Central memory CD4-positive, alpha-beta T cell (primary cell): ENCODE results near the gene AAK1.
"Not testable (repeated sequence)": the region's sequence is repeated elsewhere in the genome, so short reads cannot be mapped to it uniquely, and the experiment has no call there.

Experiments used
- DNase-seq: peaks from one replicate; pipeline ENCODE4 v3.0.0; 2022

The AAK1 gene

GRCh38 chr2:69481421-69481820 lies 162.1 kb downstream of the AAK1 start:
- DNase-seq = no peak

DNA sequence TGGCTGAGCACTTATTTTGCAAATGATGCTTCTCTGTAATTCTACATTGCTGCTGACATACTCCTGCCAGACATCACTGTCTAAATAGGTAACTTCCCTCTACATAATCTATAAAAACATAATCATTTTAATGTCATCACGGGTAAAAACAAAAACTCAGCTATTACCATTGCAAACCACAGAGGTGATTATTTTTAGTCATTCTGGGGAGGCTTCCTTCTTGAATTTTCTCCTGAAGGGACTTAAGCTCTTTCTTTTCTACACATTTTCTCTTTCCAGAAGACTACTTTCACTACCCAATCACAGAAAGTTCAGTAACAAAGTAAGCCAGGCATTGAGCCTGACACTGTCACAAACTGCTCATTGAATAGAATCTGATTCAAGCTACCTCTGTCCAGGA lies 165.9 kb downstream of the AAK1 start:
- DNase-seq = no peak

GRCh38 chr2:69474688-69475087 lies 168.9 kb downstream of the AAK1 start:
- no peak for DNase-seq

DNA sequence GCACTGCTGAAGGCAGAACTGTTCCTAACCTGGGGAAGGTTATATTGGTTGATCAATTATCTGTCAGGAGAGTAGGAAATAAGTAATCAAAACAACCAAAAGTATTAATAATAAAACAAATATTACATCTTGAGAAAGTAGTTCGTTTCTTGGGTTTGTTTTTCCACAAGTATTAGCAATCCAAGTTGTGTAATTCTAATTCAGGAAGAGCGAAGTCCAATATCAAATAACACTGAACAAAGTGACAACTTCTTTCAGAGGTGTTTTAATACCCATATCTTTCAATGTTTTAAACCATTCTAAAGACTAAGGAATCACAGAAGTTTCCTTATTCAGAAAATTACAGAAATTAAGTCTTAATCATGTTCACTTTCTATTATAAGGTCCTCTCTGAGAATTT lies 171.7 kb downstream of the AAK1 start:
- DNase-seq = no peak

GRCh38 chr2:69470911-69471310 lies 172.6 kb downstream of the AAK1 start:
- no peak for DNase-seq

GRCh38 chr2:69469784-69470183 lies 173.8 kb downstream of the AAK1 start:
- DNase-seq = no peak

DNA sequence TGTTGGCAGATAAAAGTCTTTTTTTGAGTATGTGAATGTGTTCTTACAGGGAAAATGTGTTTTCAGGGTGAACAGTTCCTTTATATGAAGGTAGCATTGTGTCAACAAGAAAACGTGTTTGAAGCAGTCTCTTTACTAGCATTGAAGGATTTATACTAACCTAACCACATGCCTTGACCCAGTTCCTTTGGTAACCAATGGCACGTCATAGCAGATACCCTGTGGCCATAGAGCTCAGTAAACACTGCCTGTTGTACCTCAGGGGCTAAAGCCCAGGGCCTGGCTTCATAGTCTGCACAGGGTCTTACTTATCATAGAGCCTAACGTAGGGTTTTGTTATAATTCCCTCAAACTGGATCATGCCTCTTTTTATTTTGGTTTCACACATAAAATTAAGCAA lies 174.2 kb downstream of the AAK1 start:
- no peak for DNase-seq

DNA sequence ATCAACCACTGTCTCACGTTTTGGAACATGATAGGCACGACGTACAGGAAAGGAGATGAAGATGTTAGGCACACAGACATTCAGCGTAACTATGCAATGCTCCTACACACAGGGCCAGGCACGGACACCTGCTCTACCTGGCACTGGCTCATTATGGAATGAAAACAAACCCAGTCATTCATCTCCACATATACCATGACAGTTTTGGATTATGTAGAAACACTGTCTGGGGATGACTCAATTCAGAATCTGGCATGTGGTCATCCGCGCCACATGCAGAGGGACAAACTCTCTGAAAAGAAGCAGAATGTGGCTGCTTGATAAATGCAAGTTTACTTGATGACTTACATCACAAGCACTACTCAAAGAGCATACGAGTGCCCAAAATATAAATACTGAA lies 176.8 kb downstream of the AAK1 start:
- DNase-seq = no peak

DNA sequence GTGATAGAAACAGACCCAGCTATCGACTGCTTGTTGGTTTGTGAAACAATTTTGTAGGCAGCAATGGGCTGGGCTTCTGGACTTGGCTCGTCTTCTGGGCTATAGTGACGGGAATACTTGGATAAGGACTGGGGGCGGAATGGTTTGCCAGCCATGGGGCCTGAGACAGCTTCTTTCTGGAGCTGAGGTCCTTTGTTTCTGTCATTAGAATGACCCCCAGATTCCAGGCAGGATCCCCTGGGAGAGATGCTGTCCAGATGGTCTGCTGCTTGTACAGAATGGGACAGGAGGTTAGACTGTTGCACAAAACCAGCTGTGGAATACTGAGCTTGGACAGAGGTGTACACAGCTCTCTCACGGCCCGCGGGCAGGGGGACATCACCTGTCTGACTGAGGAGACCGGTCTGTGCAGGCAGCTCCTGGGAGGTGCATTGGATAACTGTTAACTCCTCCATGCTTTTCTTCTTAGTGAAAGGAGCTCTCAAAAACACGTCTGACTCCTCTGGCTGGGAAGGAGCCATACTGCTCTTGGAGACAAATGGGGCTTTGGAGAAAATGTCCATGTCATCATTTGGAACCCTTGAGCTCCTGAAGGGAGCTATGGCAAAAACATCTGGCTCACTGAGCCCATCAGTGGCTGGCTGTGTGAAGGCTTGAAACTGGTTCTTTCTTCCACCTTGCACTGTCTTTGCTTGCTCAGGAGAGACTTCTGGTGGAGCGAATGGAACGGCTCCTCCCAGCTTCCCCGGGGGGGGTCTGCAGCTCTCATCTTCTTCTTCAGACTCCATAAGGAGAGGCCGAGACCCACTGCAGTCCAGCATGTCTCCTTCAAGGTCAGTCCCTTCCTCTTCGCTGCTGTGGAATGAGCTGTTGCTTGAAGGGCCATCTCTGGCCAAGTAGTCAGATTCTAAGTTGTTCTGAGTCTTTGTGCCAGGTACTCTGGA lies 177.8 kb downstream of the AAK1 start:
- DNase-seq = no peak

- no peak for DNase-seq
Observed at GRCh38 chr2:69464575-69464974, 179.0 kb downstream of the AAK1 start.

DNA sequence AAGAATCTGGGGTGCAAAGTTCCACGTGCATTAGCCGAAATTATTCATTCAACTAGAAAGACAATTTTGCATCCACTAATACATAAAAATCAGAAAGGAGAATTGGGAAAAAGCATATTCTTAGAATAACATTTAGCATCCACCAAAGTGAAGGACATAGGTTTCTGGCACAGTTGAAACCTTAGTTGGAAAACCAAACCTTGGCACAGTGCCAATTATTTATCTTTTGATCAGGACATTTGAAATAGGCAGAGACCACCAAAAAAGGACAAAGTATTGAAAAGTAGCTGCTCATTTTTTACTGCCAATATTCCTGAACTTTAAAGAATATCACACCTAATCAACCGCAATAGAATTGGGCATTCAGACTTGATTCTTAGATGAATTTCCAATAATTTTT lies 180.8 kb downstream of the AAK1 start:
- no peak for DNase-seq

- no peak for DNase-seq
Observed at GRCh38 chr2:69461404-69461803, 182.1 kb downstream of the AAK1 start.

- DNase-seq = no peak
Observed at GRCh38 chr2:69459936-69460335, 183.6 kb downstream of the AAK1 start.

DNA sequence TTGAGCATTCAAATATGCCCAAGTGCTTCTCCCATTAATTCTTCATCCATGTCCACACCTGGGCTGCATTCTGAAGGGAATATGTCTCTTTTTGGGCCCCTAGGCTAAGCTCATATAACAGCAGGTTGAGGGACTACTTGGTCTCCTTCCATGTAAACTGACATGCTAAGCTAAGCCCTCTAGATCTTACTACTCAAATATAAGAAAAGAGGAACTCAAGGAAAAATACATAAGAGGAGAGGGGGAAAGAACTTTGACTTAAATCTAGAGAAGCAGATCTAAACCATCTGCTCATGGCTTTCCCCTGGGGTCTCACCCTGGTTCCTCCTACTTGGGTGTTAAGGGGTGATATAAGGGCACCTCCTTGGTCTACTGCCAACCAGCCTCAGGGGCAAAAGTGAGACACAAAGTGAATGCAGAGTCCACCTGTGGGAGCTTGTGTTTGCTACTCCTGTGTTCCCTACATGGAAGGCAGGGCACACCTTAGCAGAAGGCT lies 186.5 kb downstream of the AAK1 start:
- no peak for DNase-seq

DNA sequence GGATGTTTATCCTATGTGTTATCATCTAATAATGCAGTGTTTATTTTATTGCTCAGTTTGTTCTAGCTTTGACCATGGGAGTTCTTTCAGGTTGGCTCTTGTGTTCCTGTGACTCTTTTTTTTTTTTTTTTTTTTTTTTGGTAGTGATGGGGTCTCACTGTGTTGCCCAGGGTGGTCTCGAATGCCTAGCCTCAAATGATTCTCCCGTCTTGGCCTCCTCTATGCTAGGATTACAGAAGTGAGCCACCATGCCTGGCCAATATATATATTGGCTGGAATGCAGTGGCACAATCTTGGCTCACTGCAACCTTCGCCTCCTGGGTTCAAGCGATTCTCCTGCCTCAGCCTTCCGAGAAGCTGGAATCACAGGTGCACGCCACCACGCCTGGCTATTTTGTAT lies 187.4 kb downstream of the AAK1 start:
- DNase-seq = no peak

DNA sequence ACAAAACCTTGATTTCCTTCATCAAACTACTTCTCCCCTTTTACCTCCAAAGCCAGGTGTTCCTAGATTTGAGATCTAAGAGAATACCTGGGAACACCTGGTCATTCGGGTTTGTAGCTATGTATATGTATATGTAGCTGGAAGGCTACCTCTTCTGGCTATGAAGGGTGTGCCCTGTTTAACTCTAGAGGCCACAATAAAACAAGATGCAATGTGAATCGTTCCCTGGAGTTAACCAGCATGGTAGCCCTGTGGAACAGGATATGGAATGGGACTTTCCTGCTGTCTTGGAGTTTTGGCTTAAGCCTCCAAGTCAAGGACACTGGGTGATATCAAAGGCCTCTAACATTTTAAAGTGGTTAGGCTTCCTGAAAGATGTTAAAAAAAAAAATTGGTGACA lies 188.6 kb downstream of the AAK1 start:
- DNase-seq = no peak

- no peak for DNase-seq
Observed at GRCh38 chr2:69453475-69454129, 189.9 kb downstream of the AAK1 start.

DNA sequence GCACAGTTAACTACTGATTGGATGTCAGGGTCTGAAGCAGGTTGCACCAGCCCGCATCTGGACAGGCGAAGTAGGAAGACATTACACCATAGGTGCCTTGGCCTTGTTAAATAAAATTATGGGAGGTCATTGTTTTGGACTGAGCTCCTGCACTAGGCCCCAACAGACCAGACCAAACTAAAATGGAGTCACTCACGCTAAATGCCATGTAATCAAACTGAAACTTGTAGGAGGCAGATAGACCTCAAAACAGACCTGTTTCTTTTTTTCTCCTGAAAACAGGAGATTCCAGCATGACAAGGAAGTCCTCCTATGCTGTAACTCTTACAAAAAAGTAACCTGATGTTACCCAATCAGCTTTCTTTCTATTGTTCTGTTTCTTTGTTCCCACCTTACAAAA lies 190.9 kb downstream of the AAK1 start:
- no peak for DNase-seq

DNA sequence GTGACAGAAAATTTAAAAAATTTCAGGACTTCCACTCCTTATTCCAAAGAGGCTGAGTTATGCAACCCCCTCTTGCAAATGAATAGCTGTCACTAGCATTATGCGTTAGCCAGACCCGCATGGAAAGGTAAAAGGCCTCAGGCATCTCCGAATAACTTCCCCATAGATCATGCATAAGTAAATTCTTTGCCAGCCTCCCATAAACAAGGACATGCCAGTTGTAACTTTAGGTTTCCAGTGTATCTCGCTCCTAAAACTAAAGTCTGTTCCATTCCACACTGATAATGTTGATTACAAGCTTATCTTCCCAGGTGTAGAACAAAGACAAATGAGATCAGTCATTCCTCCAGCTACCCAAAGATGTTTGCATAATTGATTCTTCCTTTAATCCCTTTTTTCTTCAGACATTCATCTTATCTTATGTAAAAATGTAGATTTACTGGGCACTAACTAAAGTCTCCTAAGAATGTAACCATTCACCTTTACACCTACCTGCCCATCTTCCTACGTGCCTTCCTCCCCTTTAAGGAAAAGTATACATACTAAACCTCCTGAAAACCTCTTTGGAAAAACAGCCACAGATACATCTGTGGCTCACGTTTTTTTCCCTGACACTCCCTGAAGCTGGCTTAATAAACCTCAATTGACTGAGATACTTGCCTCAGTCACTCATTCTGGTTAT lies 192.7 kb downstream of the AAK1 start:
- DNase-seq = no peak

DNA sequence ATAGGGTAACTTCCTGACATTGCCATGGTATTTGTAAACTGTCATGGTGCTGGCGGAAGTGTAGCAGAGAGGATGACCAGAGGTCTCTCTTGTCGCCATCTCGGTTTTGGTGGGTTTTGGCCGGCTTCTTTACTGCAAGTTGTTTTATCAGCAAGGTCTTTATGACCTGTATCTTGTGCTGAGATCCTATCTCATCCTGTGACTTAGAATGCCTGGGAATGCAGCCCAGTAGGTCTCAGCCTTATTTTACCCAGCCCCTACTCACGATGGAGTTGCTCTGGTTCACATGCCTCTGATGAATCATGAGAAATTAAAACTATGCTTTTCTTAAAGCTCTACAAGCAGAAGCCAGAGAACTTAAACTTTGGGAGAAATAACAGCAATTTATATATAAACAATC lies 193.6 kb downstream of the AAK1 start:
- no peak for DNase-seq

DNA sequence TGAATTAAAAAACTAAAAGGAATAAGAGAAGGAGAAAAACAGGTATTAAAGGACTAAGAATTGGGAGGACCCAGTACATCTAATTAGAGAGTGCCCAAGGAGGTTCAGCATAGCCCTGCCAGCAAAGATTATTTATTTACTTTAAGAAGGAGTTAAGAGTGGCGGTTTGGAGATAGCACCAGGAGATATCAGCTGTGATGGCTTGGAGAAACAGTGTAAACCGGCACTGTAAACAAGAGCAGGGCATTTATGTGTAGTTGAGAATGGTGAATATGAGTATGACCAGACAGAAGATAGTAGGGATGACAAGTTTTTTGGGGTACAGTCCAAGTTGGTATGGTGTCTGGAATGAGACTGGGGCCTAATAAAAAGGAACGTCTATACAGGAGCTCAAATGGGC lies 199.9 kb downstream of the AAK1 start:
- DNase-seq = not testable (repeated sequence)

GRCh38 chr2:69439499-69439898 lies 204.0 kb downstream of the AAK1 start:
- DNase-seq = peak; percentile 19

DNA sequence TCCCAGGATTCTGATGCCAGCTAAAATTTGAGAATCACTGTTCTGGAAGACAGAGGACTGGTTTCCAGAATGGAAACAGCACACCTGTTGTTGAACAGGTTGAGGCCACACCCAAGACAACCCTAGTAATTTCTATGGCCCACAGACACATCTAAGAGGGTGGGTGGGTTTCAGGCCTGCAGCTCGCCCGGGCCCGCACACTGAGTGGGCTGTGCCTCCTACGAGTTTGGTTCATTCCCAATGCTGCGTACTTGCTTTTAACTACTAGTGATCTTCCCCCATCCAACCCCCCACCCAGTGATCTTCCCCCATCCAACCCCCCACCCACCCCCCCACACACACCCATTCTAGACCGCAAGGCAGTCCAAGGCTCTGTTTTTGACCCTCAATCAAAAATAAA lies 205.0 kb downstream of the AAK1 start:
- no peak for DNase-seq

- no peak for DNase-seq
Observed at GRCh38 chr2:69437751-69438154, 205.8 kb downstream of the AAK1 start.
